ENCODE results near the gene PSMC1. TPM values are rescaled to one million over a fixed set of nuclear protein-coding genes. Genes with fewer than 3 reads are reported as not detected.

The PSMC1 gene
- total and polyA plus RNA-seq, 2 of the 4 experiments (the other 2 are of a cell fraction), result 181 to 194 TPM

DNA sequence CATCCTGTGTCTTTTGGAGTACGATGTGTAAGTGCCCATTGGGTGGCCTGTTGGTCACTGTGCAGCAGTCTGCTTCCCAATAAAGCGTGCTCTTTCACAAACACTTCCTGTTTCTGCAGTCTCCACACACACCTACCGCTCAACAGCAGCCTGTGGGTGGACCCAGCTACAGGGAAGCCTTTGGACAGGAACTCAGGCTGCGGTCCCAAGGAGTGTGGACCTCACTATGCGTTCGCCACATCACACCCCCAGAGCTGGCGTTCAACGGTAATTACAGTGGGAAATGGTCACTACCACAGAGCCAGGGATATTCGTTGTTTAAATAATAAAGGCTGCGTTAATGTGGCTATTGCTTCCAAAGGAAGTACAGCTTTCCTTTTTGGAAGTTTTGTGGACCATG is 16.2 kb downstream of the PSMC1 start:
- Histone ChIP-seq H2AK9ac (replicated peaks; ENCODE audit: low read depth, low read length, poor library complexity) (no peak overlapping the region), H4K91ac (ENCODE audit: insufficient read depth, low read depth, low read length) (no peak overlapping the region), H3K18ac (ENCODE audit: low read depth, low read length) (no peak overlapping the region), H2BK5ac (ENCODE audit: low read depth, low read length, poor library complexity, severe bottlenecking) (no peak overlapping the region), H3K36me3 (ENCODE audit: control insufficient read depth, insufficient read depth, low read length) (peaks cover 47% of the 10 kb centered on the region), H3K9me3 (ENCODE audit: control insufficient read depth, insufficient read depth, low read length) (no peaks in the 10 kb centered on the region), H3K4me1 (ENCODE audit: control insufficient read depth, insufficient read depth, low read length) (no peaks in the 10 kb centered on the region), H4K5ac (ENCODE audit: low read depth, low read length) (no peak overlapping the region), H3K4ac (ENCODE audit: low read depth, low read length) (no peak overlapping the region), H3K27me3 (ENCODE audit: control insufficient read depth, insufficient read depth, low read length) (no peaks in the 10 kb centered on the region), H3K4me3 (ENCODE audit: insufficient read depth, low read depth, low read length) (no peak overlapping the region), H2AK5ac (ENCODE audit: low read depth, low read length) (no peak overlapping the region), H4K20me1 (ENCODE audit: insufficient read depth, low read length) (no peaks in the 10 kb centered on the region), H2BK120ac (ENCODE audit: low read depth, low read length) (no peak overlapping the region), H2BK20ac (ENCODE audit: low read depth, low read length) (no peak overlapping the region), H3K14ac (replicated peaks; ENCODE audit: low read depth, low read length) (no peak overlapping the region), H3K56ac (ENCODE audit: extremely low read depth, insufficient read depth, low read length) (no peak overlapping the region), H4K8ac (ENCODE audit: low read depth in 2 of 2, low read length in 2 of 2) (no peak overlapping the region), H3K23ac (ENCODE audit: low read depth, low read length) (no peak overlapping the region), H3K9me1 (ENCODE audit: insufficient read depth, low read length) (peaks cover 9% of the 10 kb centered on the region), H3K27ac (ENCODE audit: insufficient read depth, low read length) (no peak overlapping the region), H2AFZ (replicated peaks; ENCODE audit: low read length, poor library complexity) (no peak overlapping the region), H3K4me2 (ENCODE audit: low read depth, low read length) (no peak overlapping the region), H3K9ac (ENCODE audit: low read depth, low read length) (no peak overlapping the region), H3K79me1 (ENCODE audit: low read depth in 1 of 2, low read length in 2 of 2) (peaks cover 0 to 1% of the 10 kb centered on the region in 2 experiments; a peak in 2 of 4 replicates), H2BK15ac (ENCODE audit: low read depth, low read length) (no peak overlapping the region)
- in situ Hi-C loops (cut with MboI; ENCODE audit: low sequenced_read_pairs), result no loop called here
- 100% methylated on average over 1 of the region's 10 CpGs; no CpG with 5 or more reads in 1 of the 2 experiments for WGBS, 2 experiments (ENCODE audit: extremely low coverage in 2 of 2, insufficient read length in 1 of 2)
- intact Hi-C loops (cut with micrococcal nuclease), result no loop called here
- no peak for ATAC-seq (ENCODE audit: low read depth)
- ChIA-PET POLR2A (ENCODE audit: unreplicated experiment) (no interaction called here), CTCF (no interaction called here)
- DNase-seq, result no peak
- TF ChIP-seq, protein P1, sequence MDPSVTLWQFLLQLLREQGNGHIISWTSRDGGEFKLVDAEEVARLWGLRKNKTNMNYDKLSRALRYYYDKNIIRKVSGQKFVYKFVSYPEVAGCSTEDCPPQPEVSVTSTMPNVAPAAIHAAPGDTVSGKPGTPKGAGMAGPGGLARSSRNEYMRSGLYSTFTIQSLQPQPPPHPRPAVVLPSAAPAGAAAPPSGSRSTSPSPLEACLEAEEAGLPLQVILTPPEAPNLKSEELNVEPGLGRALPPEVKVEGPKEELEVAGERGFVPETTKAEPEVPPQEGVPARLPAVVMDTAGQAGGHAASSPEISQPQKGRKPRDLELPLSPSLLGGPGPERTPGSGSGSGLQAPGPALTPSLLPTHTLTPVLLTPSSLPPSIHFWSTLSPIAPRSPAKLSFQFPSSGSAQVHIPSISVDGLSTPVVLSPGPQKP (IDR thresholded peaks at IDR 0.05; ENCODE audit: borderline replicate concordance, low read depth, low read length), result no peak
- TF ChIP-seq RAD21 (IDR thresholded peaks at IDR 0.05; ENCODE audit: low read length), result no peak
- no peak for TF ChIP-seq CHD1 (IDR thresholded peaks at IDR 0.05; ENCODE audit: low read depth, low read length)
- no peak for TF ChIP-seq CEBPB (IDR thresholded peaks at IDR 0.05; ENCODE audit: low read depth, low read length)
- TF ChIP-seq, protein P2, sequence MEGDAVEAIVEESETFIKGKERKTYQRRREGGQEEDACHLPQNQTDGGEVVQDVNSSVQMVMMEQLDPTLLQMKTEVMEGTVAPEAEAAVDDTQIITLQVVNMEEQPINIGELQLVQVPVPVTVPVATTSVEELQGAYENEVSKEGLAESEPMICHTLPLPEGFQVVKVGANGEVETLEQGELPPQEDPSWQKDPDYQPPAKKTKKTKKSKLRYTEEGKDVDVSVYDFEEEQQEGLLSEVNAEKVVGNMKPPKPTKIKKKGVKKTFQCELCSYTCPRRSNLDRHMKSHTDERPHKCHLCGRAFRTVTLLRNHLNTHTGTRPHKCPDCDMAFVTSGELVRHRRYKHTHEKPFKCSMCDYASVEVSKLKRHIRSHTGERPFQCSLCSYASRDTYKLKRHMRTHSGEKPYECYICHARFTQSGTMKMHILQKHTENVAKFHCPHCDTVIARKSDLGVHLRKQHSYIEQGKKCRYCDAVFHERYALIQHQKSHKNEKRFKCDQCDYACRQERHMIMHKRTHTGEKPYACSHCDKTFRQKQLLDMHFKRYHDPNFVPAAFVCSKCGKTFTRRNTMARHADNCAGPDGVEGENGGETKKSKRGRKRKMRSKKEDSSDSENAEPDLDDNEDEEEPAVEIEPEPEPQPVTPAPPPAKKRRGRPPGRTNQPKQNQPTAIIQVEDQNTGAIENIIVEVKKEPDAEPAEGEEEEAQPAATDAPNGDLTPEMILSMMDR (conservative IDR thresholded peaks at IDR 0.05; ENCODE audit: low read depth, low read length), result no peak
- TF ChIP-seq RFX5 (IDR thresholded peaks at IDR 0.05; ENCODE audit: low read depth, low read length), result no peak
- no peak for TF ChIP-seq POLR2A (IDR thresholded peaks at IDR 0.05; ENCODE audit: low read depth, low read length)
- TF ChIP-seq MAZ (IDR thresholded peaks at IDR 0.05; ENCODE audit: borderline replicate concordance, low read depth, low read length), result no peak
- dilution Hi-C loops (cut with HindIII; ENCODE audit: low sequenced_read_pairs, unreplicated experiment), result no loop called here
- BruUV-seq (replicated peaks), result no TSS peak

All from IMR-90 (cell line).